Measurements from ENCODE around the gene ST3GAL3.

The ST3GAL3 gene

GRCh38 chr1:43707190-43708001 is at the start of gene ST3GAL3:
ST3GAL3 (plus strand) TSS chr1:43707536; CDS start chr1:43736263, 28,727 bp downstream.
- DNase-seq = peak; percentile 93 to 95

- no peak for DNase-seq
Observed at GRCh38 chr1:43659212-43660166, 47.8 kb upstream of the ST3GAL3 start.

- no peak for DNase-seq
Observed at GRCh38 chr1:43660355-43660754, 47.0 kb upstream of the ST3GAL3 start.

GRCh38 chr1:43664369-43664768 is 43.0 kb upstream of the ST3GAL3 start:
- no peak for DNase-seq

GRCh38 chr1:43666608-43667007 is 40.7 kb upstream of the ST3GAL3 start:
- DNase-seq = no peak

GRCh38 chr1:43668956-43669355 is 38.4 kb upstream of the ST3GAL3 start:
- no peak for DNase-seq

GRCh38 chr1:43669878-43670277 is 37.5 kb upstream of the ST3GAL3 start:
- DNase-seq = no peak

GRCh38 chr1:43671193-43671592 is 36.1 kb upstream of the ST3GAL3 start:
- no peak for DNase-seq

- DNase-seq = no peak
Observed at GRCh38 chr1:43671626-43672330, 35.6 kb upstream of the ST3GAL3 start.

- no peak for DNase-seq
Observed at GRCh38 chr1:43673261-43673660, 34.1 kb upstream of the ST3GAL3 start.

- DNase-seq = no peak
Observed at GRCh38 chr1:43678940-43679339, 28.4 kb upstream of the ST3GAL3 start.

- no peak for DNase-seq
Observed at GRCh38 chr1:43683560-43683959, 23.8 kb upstream of the ST3GAL3 start.

GRCh38 chr1:43686801-43687200 is 20.5 kb upstream of the ST3GAL3 start:
- DNase-seq = no peak

GRCh38 chr1:43687301-43688108 is 19.8 kb upstream of the ST3GAL3 start:
- no peak for DNase-seq

GRCh38 chr1:43688109-43688387 is 19.3 kb upstream of the ST3GAL3 start:
- no peak for DNase-seq

- no peak for DNase-seq
Observed at GRCh38 chr1:43688594-43689000, 18.7 kb upstream of the ST3GAL3 start.

- DNase-seq = no peak
Observed at GRCh38 chr1:43689289-43689688, 18.0 kb upstream of the ST3GAL3 start.

- no peak for DNase-seq
Observed at GRCh38 chr1:43691871-43692815, 15.2 kb upstream of the ST3GAL3 start.

GRCh38 chr1:43693371-43693770 is 14.0 kb upstream of the ST3GAL3 start:
- DNase-seq = no peak

GRCh38 chr1:43699281-43699680 is 8.1 kb upstream of the ST3GAL3 start:
- no peak for DNase-seq

- no peak for DNase-seq
Observed at GRCh38 chr1:43703836-43704235, 3.5 kb upstream of the ST3GAL3 start.

All from stimulated activated CD4-positive, alpha-beta T cell treated with anti-CD3 and anti-CD28 coated beads, Interleukin-4, amount 100 ng/mL, for 4 hours (primary cell).